Measurements from ENCODE around the gene PAX3.
A peak's percentile ranks its signal among the peaks of the same experiment; 100 is the strongest.

Gene PAX3

GRCh38 chr2:222306393-222307142 lies 7.8 kb upstream of the PAX3 start:
- DNase-seq (ENCODE audit: low read depth, low spot score): no peak
- TF ChIP-seq, protein P1, sequence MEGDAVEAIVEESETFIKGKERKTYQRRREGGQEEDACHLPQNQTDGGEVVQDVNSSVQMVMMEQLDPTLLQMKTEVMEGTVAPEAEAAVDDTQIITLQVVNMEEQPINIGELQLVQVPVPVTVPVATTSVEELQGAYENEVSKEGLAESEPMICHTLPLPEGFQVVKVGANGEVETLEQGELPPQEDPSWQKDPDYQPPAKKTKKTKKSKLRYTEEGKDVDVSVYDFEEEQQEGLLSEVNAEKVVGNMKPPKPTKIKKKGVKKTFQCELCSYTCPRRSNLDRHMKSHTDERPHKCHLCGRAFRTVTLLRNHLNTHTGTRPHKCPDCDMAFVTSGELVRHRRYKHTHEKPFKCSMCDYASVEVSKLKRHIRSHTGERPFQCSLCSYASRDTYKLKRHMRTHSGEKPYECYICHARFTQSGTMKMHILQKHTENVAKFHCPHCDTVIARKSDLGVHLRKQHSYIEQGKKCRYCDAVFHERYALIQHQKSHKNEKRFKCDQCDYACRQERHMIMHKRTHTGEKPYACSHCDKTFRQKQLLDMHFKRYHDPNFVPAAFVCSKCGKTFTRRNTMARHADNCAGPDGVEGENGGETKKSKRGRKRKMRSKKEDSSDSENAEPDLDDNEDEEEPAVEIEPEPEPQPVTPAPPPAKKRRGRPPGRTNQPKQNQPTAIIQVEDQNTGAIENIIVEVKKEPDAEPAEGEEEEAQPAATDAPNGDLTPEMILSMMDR (IDR thresholded peaks at IDR 0.05; ENCODE audit: low read depth, low read length): no peak
- peak overlapping the region; percentile 45 for H3K4me3 ChIP-seq (ENCODE audit: low read depth, low read length)
- in situ Hi-C loops (cut with HindIII; ENCODE audit: low sequenced_read_pairs): loop anchor here (25.0 kb wide), 1 partner anchor 269 kb away; no protein-coding TSS in a partner anchor

- TF ChIP-seq, protein P1 (IDR thresholded peaks at IDR 0.05; ENCODE audit: low read depth, low read length): peak; percentile 4
- in situ Hi-C loops (cut with HindIII; ENCODE audit: low sequenced_read_pairs): loop anchor here (25.0 kb wide), 1 partner anchor 268 kb away; no protein-coding TSS in a partner anchor
- DNase-seq (ENCODE audit: low read depth, low spot score): peak; percentile 41
- peak overlapping the region; percentile 45 for H3K4me3 ChIP-seq (ENCODE audit: low read depth, low read length)
Observed at GRCh38 chr2:222305516-222306392, 7.0 kb upstream of the PAX3 start.

- peak overlapping the region; percentile 45 for H3K4me3 ChIP-seq (ENCODE audit: low read depth, low read length)
- TF ChIP-seq, protein P1 (IDR thresholded peaks at IDR 0.05; ENCODE audit: low read depth, low read length): no peak
- peak; percentile 53 for DNase-seq (ENCODE audit: low read depth, low spot score)
- in situ Hi-C loops (cut with HindIII; ENCODE audit: low sequenced_read_pairs): loop anchor here (25.0 kb wide), 1 partner anchor 268 kb away; no protein-coding TSS in a partner anchor
Observed at GRCh38 chr2:222304737-222305515, 6.1 kb upstream of the PAX3 start.

GRCh38 chr2:222303828-222304736 lies 5.3 kb upstream of the PAX3 start:
- DNase-seq (ENCODE audit: low read depth, low spot score): no peak
- TF ChIP-seq, protein P1 (IDR thresholded peaks at IDR 0.05; ENCODE audit: low read depth, low read length): no peak
- no peak overlapping the region for H3K4me3 ChIP-seq (ENCODE audit: low read depth, low read length)
- in situ Hi-C loops (cut with HindIII; ENCODE audit: low sequenced_read_pairs): loop anchor here (25.0 kb wide), 1 partner anchor 267 kb away; no protein-coding TSS in a partner anchor

GRCh38 chr2:222303045-222303827 lies 4.4 kb upstream of the PAX3 start:
- in situ Hi-C loops (cut with HindIII; ENCODE audit: low sequenced_read_pairs): loop anchor here (25.0 kb wide), 1 partner anchor 266 kb away; no protein-coding TSS in a partner anchor

More at GRCh38 chr2:222303045-222303827, 4.4 kb upstream of the PAX3 start:
- TF ChIP-seq, protein P1 (IDR thresholded peaks at IDR 0.05; ENCODE audit: low read depth, low read length): no peak
- H3K4me3 ChIP-seq (ENCODE audit: low read depth, low read length): no peak overlapping the region
- no peak for DNase-seq (ENCODE audit: low read depth, low spot score)

All from astrocyte of the spinal cord (primary cell).